Activated CD4-positive, alpha-beta T cell treated with anti-CD3 and anti-CD28 coated beads, Interleukin-2, amount 50 U/mL, for 24 hours (primary cell): ENCODE results near the gene TSPAN9.

Experiments used
- DNase-seq, 2 donors: peaks; one replicate each; pipeline ENCODE4 v3.0.0-alpha.2; 2020; ENCODE audit warnings: low read depth in 1 of 2, low spot score in 1 of 2

TSPAN9 gene

GRCh38 chr12:3326850-3327780, 249.9 kb downstream of the TSPAN9 start:
- no peak for DNase-seq

- DNase-seq, result no peak
Observed at GRCh38 chr12:3328081-3328480, 250.9 kb downstream of the TSPAN9 start.

GRCh38 chr12:3328571-3328970, 251.4 kb downstream of the TSPAN9 start:
- no peak for DNase-seq

- DNase-seq, result no peak
Observed at GRCh38 chr12:3329361-3329760, 252.2 kb downstream of the TSPAN9 start.

GRCh38 chr12:3330976-3331510, 253.9 kb downstream of the TSPAN9 start:
- no peak for DNase-seq

DNA sequence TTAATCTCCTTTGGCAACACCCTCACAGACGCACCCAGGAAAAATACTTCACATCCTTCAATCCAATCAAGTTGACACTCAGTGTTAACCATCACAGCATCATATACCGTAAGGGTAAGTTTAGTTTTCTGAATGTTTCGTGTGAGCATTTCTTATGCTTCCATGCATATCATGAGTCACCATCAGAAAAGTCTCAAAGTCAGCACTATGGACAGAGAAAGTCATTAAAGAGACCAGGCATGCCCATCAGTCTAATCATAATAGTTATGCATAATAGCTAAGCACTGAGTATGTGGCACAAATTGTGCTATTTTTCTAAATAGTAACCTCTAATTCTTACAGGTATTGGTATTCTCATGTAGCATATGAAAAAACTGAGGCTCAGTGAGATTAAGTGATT, 255.0 kb downstream of the TSPAN9 start:
- no peak for DNase-seq

- no peak for DNase-seq
Observed at GRCh38 chr12:3333583-3333982, 256.4 kb downstream of the TSPAN9 start.

DNA sequence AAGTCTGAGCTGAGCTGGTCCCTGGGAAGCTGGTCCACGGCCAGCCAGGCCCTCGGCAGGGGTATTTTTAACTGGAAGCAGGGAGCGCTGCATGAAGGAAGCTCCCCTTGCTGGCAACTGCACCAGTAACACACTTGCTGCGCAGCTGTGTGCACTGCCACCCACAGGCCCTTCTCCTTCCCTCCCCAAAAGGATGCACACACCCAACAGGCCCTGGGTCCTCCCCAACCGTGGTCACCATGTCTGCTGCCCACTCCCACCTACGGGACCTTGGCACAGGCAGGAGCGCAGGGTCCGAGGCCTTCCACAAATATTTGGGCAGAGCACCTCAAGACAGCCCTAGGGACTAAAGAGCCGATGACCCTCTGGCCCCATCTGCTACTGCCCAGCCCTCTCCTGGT, 256.8 kb downstream of the TSPAN9 start:
- no peak for DNase-seq

DNA sequence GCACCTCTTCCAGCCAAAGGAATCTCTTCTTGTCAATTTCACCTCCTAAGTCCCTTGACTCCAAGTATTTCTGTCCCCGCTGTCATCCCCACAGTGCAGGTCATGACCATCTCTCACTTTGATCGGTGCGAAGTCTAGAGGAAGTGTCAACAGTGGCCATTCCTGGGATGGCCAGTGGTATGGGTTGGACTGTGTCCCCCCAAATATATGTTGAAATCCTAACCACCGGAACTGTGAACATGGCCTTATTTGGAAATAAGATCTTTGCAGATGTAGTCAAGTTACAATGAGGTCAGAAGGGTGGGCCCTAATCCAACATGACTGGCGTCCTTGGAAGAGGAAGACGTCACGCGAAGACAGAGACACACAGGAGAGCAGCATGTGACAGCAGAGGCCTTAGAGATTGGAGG, 257.9 kb downstream of the TSPAN9 start:
- DNase-seq, result no peak
